LNCaP clone FGC (cell line): ENCODE results near the gene OTX1.
"Not testable (repeated sequence)": the region's sequence is repeated elsewhere in the genome, so short reads cannot be mapped to it uniquely, and the experiment has no call there.

Experiments
- DNase-seq: peaks from one replicate; pipeline ENCODE4 v3.0.0-alpha.2; 2011; ENCODE audit warnings: low read depth
- H3K4me3 ChIP-seq: 2 replicates; pipeline ENCODE4 v1.5.1; 2011; ENCODE audit warnings: mild to moderate bottlenecking, low read depth, low read length, control low read depth
- TF ChIP-seq, protein P1 (sequence below): IDR thresholded peaks from 2 replicates; pipeline ENCODE4 v1.5.1; 2012; ENCODE audit warnings: mild to moderate bottlenecking; ENCODE audit not compliant: control insufficient read depth, insufficient read depth; ENCODE audit errors: extremely low read depth

Gene OTX1

DNA sequence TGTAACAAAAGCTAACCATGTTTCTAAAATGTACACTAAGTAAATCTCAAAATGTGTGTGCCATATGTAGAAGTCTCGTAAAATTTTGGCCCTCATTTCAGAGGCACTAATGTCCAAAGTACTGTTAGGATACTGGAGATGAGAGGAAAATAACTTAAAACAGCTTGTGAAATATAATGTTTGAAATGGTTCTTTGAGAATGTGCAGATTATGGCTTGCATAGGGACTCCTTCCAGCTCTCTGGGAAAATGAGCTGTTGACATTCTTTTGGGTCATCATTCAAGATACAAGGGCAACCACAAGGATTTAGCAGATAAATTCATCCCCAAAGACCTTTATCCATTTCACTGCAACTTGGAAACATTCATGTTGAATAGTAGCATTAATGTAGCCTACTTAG lies 38.1 kb upstream of the OTX1 start:
- TF ChIP-seq, protein P1, sequence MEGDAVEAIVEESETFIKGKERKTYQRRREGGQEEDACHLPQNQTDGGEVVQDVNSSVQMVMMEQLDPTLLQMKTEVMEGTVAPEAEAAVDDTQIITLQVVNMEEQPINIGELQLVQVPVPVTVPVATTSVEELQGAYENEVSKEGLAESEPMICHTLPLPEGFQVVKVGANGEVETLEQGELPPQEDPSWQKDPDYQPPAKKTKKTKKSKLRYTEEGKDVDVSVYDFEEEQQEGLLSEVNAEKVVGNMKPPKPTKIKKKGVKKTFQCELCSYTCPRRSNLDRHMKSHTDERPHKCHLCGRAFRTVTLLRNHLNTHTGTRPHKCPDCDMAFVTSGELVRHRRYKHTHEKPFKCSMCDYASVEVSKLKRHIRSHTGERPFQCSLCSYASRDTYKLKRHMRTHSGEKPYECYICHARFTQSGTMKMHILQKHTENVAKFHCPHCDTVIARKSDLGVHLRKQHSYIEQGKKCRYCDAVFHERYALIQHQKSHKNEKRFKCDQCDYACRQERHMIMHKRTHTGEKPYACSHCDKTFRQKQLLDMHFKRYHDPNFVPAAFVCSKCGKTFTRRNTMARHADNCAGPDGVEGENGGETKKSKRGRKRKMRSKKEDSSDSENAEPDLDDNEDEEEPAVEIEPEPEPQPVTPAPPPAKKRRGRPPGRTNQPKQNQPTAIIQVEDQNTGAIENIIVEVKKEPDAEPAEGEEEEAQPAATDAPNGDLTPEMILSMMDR: no peak
- no peak for DNase-seq
- H3K4me3 ChIP-seq: no peak overlapping the region

DNA sequence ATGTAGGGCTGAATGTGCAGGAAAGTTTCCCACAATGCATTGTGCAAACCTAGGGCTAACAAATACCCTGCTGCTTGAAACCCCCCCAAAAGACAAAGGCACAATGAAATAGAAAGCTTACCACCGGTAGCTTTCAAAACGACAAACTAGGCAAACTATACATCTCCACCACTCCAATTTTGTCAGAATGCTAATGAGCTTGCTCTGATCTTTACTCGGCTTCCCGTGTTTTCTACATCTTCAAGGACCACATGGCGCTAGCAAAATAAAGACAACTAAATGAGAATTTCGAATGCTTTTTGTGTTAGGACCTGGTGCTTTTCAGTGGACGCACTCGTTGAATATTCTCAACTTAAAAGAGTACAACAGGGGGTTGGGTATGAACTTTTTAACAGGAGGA lies 37.2 kb upstream of the OTX1 start:
- DNase-seq: no peak
- H3K4me3 ChIP-seq: no peak overlapping the region
- TF ChIP-seq, protein P1: no peak

DNA sequence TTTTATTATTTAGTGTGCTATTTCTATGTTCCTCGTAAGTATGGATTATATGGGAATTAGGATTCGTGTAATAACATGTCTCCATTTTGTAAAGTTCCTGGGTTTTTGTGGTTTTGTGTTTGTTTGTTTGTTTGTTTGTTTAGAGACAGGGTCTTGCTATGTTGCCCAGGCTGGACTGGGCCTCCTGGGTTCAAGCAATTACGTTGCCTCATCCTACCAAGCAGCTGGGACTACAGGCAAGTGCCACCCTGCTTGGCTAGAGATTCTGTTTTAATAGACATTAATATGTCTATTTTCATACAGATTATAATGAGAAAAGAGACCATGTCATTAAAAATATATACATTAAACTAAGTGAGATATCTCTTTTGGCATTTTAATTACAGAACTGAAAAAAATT lies 35.2 kb upstream of the OTX1 start:
- no peak overlapping the region for H3K4me3 ChIP-seq
- TF ChIP-seq, protein P1: no peak
- no peak for DNase-seq

DNA sequence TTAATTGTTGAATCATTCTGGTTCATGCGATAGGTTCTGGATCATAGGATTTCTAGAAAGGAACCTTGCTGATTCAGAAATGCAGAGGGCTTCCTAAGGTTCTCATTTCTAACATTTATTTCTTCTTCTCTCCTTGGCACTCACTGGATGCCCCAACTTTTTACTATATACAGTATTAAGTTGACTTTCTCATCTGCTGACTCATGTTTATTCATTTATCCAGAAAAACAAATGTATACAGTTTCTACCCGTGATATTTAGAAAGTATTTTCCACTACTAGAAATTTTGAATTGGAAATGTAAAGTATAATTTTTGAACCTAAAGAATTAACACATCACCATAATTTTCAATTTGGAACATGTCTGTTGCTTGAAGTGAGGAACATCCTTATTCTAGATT lies 32.2 kb upstream of the OTX1 start:
- TF ChIP-seq, protein P1: no peak
- DNase-seq: no peak
- no peak overlapping the region for H3K4me3 ChIP-seq

DNA sequence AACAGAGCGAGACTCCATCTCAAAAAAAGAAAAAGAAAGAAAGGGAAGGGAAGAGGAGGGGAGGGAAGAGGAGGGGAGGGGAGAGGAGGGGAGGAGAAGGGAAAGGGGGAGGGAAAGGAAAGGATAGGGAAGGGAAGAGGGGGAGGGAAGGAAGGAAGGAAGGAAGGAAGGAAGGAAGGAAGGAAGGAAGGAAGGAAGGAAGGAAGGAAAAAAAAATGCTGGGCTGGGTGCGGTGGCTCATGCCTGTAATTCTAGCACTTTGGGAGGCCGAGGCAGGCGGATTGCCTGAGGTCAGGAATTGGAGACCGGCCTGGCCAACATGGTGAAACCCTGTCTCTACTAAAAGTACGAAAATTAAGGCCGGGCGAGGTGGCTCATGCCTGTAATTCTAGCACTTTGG lies 30.9 kb upstream of the OTX1 start:
- not testable (repeated sequence) for DNase-seq, H3K4me3 ChIP-seq

DNA sequence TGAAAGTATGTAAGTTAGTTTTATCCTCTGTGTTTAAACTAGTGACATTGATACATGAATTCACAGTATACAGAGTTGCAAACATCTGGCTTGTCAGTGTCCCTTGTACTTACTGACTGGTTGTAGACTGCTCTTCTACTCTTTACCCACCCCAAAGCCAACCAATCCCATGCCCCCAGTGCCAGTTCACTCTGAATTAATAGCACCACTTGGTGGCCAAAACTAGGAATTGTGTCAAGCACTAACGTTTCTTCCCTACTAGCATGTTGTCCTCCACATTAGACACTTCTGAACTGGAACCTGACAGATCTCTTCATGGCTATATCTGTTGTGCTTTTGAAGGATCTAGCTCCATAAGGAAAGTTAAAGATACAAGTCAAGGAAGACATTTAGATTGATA lies 27.2 kb upstream of the OTX1 start:
- H3K4me3 ChIP-seq: no peak overlapping the region
- TF ChIP-seq, protein P1: peak; percentile 48
- DNase-seq: no peak

DNA sequence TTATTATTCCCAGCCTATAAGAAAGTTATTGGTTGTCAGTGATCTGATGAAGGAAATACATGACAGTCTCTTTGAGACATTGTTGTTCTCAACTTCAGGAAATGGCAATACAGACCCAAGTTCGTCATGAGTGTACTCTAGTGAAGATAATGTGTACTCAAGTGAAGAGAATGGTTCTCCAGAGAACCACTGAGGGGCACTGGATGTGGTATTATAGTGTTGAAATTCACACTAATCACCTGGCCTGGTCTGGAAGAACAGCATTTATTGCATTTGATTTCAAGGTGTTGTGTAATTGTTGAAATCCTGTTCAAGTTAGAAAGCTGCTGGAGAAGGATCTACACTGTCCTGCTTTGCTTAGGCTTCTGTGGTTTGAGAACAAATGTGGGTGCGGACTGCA lies 23.4 kb upstream of the OTX1 start:
- DNase-seq: no peak
- TF ChIP-seq, protein P1: no peak
- no peak overlapping the region for H3K4me3 ChIP-seq

DNA sequence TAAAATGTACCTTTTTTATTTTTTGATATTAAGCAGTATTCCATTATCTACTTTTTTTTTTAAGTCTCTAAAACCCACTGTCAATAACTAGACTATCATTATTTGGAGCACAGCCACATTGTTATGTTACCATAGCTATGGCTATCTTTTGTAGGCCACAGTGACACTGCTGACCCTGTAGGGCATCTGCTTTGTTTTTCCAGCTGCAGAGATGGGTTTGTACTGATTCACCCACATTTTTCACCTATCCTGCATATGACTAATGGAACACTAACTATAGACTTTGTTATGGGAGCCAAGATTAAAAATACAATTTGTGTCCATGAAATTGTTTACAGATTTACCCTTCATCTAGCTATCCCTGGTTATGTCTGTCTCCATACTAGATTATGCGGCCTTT lies 21.6 kb upstream of the OTX1 start:
- TF ChIP-seq, protein P1: no peak
- H3K4me3 ChIP-seq: no peak overlapping the region
- no peak for DNase-seq
